GM23338 (cell line): Measurements from ENCODE around the gene IQCM. TPM values are rescaled to one million over a fixed set of nuclear protein-coding genes. Genes with fewer than 3 reads are reported as not detected.

ENCODE experiments used
- ATAC-seq: fragments of 200-7000 bp; cut with Tn5 transposase; 3 replicates; pipeline ENCODE4 v1.9.1; 2020
- DNase-seq: peaks from one replicate; pipeline ENCODE4 v3.0.0-alpha.2; 2015; ENCODE audit warnings: low spot score
- H2AFZ ChIP-seq: fragments of 200-600 bp; sonication (generic); 2 replicates; pipeline ENCODE4 v1.8.0; 2016; ENCODE audit warnings: antibody characterized with exemption, mild to moderate bottlenecking, moderate library complexity
- H3F3A ChIP-seq: fragments of 200-600 bp; sonication (generic); replicated peaks from 2 replicates; pipeline ENCODE4 v1.8.0; 2017; ENCODE audit warnings: antibody characterized with exemption, mixed run types, low read depth
- H3K27ac ChIP-seq: fragments of 200-600 bp; sonication (generic); 2 replicates; pipeline ENCODE4 v1.6.1; 2016; ENCODE audit warnings: low read depth
- H3K27me3 ChIP-seq: fragments of 200-600 bp; sonication (generic); 2 replicates; pipeline ENCODE4 v1.8.0; 2016; ENCODE audit warnings: mild to moderate bottlenecking, mixed run types, moderate library complexity; ENCODE audit not compliant: insufficient read depth
- H3K36me3 ChIP-seq: fragments of 200-600 bp; sonication (generic); 2 replicates; pipeline ENCODE4 v1.8.0; 2016; ENCODE audit warnings: mild to moderate bottlenecking; ENCODE audit not compliant: insufficient read depth
- H3K4me1 ChIP-seq: fragments of 200-600 bp; sonication (generic); 2 replicates; pipeline ENCODE4 v1.8.0; 2016; ENCODE audit warnings: mild to moderate bottlenecking, moderate library complexity; ENCODE audit not compliant: insufficient read depth
- H3K4me2 ChIP-seq: fragments of 200-600 bp; sonication (generic); 2 replicates; pipeline ENCODE4 v1.7.1; 2017; ENCODE audit warnings: mixed run types
- H3K4me3 ChIP-seq: fragments of 200-600 bp; sonication (generic); 2 replicates; pipeline ENCODE4 v1.6.1; 2016; ENCODE audit warnings: mixed run types
- H3K79me2 ChIP-seq: fragments of 200-600 bp; sonication (generic); replicated peaks from 2 replicates; pipeline ENCODE4 v1.8.0; 2017; ENCODE audit warnings: mild to moderate bottlenecking; ENCODE audit not compliant: insufficient read depth
- H3K9me2 ChIP-seq: fragments of 200-600 bp; sonication (generic); 2 replicates; pipeline ENCODE4 v1.8.0; 2017; ENCODE audit not compliant: insufficient read depth
- H4K20me1 ChIP-seq: fragments of 200-600 bp; sonication (generic); replicated peaks from 2 replicates; pipeline ENCODE4 v1.8.0; 2017; ENCODE audit warnings: mild to moderate bottlenecking; ENCODE audit not compliant: insufficient read depth
- H3K27ac Mint-ChIP-seq: 2 replicates; pipeline ENCODE4 v1.8.0; 2020; ENCODE audit warnings: inconsistent platforms, mild to moderate bottlenecking, moderate library complexity, mixed read lengths
- H3K27me3 Mint-ChIP-seq: 3 replicates; pipeline ENCODE4 v1.8.0; 2022; ENCODE audit warnings: low read depth, mild to moderate bottlenecking, moderate library complexity, mixed read lengths, inconsistent platforms; ENCODE audit not compliant: insufficient read depth, poor library complexity
- H3K36me3 Mint-ChIP-seq: 3 replicates; pipeline ENCODE4 v1.8.0; 2021; ENCODE audit warnings: low read depth, mild to moderate bottlenecking, inconsistent platforms, moderate library complexity, mixed read lengths
- H3K4me1 Mint-ChIP-seq: 3 replicates; pipeline ENCODE4 v1.8.0; 2020; ENCODE audit warnings: mild to moderate bottlenecking, inconsistent platforms, mixed read lengths
- H3K4me3 Mint-ChIP-seq: 3 replicates; pipeline ENCODE4 v1.8.0; 2021; ENCODE audit warnings: moderate library complexity, mild to moderate bottlenecking, inconsistent platforms, mixed read lengths
- H3K9me3 Mint-ChIP-seq: 3 replicates; pipeline ENCODE4 v1.8.0; 2020; ENCODE audit warnings: moderate library complexity, mild to moderate bottlenecking, inconsistent platforms, mixed read lengths
- CREB1 ChIP-seq: fragments of 250-450 bp; sonication (Bioruptor Pico); IDR thresholded peaks from 2 replicates; pipeline ENCODE4 v1.5.0; 2020; ENCODE audit warnings: low read depth, mild to moderate bottlenecking, moderate library complexity
- EZH2 ChIP-seq: fragments of 200-600 bp; sonication (generic); IDR thresholded peaks from one replicate; pipeline ENCODE4 v1.8.0; 2017; ENCODE audit warnings: antibody characterized with exemption, mild to moderate bottlenecking, low read depth; ENCODE audit not compliant: unreplicated experiment
- EZH2phosphoT487 ChIP-seq: fragments of 200-600 bp; sonication (generic); IDR thresholded peaks from one replicate; pipeline ENCODE4 v1.8.1; 2018; ENCODE audit warnings: antibody characterized with exemption; ENCODE audit not compliant: unreplicated experiment
- JUNB ChIP-seq: IDR thresholded peaks from one replicate; pipeline ENCODE4 v1.6.1; 2016; ENCODE audit warnings: antibody characterized with exemption; ENCODE audit not compliant: unreplicated experiment
- NANOG ChIP-seq: IDR thresholded peaks from 2 replicates; pipeline ENCODE4 v1.6.1; 2016; ENCODE audit warnings: antibody characterized with exemption, borderline replicate concordance
- POLR2AphosphoS5 ChIP-seq: IDR thresholded peaks from 2 replicates; pipeline ENCODE4 v1.6.1; 2016; ENCODE audit warnings: antibody characterized with exemption, low read depth
- STAT1 ChIP-seq: IDR thresholded peaks from one replicate; pipeline ENCODE4 v1.6.1; 2016; ENCODE audit warnings: antibody characterized with exemption; ENCODE audit not compliant: unreplicated experiment
- ZNF114 ChIP-seq: fragments of 250-450 bp; sonication (Bioruptor Pico); IDR thresholded peaks from 2 replicates; pipeline ENCODE4 v1.5.0; 2020; ENCODE audit warnings: mild to moderate bottlenecking, moderate library complexity
- ZNF331 ChIP-seq: fragments of 250-450 bp; sonication (Bioruptor Pico); IDR thresholded peaks from 2 replicates; pipeline ENCODE4 v1.5.0; 2020; ENCODE audit warnings: low read depth, mild to moderate bottlenecking, moderate library complexity
- ZNF462 ChIP-seq: fragments of 250-450 bp; sonication (Bioruptor Pico); IDR thresholded peaks from 2 replicates; pipeline ENCODE4 v1.5.0; 2020; ENCODE audit warnings: mild to moderate bottlenecking, moderate library complexity
- polyA plus RNA-seq: library from polyadenylated mRNA; unstranded; fragments of >200 nt; fragmentation: Nextera tagmentation; extraction: Ambion mirVana; gene quantifications from 2 replicates; pipeline ENCODE4 v1.2.1, GENCODE V29; 2016
- total RNA-seq: library from RNA; depleted of rRNA; stranded (reverse); fragments of >200 nt; shearing (Covaris generic); gene quantifications from 2 replicates; pipeline ENCODE4 v1.2.3, GENCODE V29; 2014
- TF ChIP-seq, protein P1 (sequence below): IDR thresholded peaks from 2 replicates; pipeline ENCODE4 v1.6.1; 2016; ENCODE audit warnings: antibody characterized with exemption
- TF ChIP-seq, protein P2 (sequence below): IDR thresholded peaks from one replicate; pipeline ENCODE4 v1.6.1; 2018; ENCODE audit warnings: antibody characterized with exemption; ENCODE audit not compliant: unreplicated experiment
- TF ChIP-seq, protein P3 (sequence below), 2 experiments: fragments of 200-600 bp in 1 of 2; sonication (generic) in 1 of 2; conservative IDR thresholded peaks; 2 replicates each; pipeline versions ENCODE4 v1.5.1 to v1.6.1; 2016 to 2017; ENCODE audit warnings: antibody characterized with exemption in 2 of 2, low read depth in 2 of 2, mild to moderate bottlenecking in 2 of 2, moderate library complexity in 1 of 2

Gene IQCM
- total and polyA plus RNA-seq, 2 experiments from 2014 or later: not detected

- no peaks in the 10 kb centered on the region for H3K4me1 ChIP-seq
- Mint-ChIP-seq H3K4me3 (no peak overlapping the region), H3K27me3 (no peaks in the 10 kb centered on the region), H3K36me3 (no peaks in the 10 kb centered on the region), H3K9me3 (no peaks in the 10 kb centered on the region), H3K4me1 (peaks cover 5% of the 10 kb centered on the region; the same call in 2 of the 3 replicates), H3K27ac (no peak overlapping the region)
- H3K27me3 ChIP-seq: no peaks in the 10 kb centered on the region
- no peaks in the 10 kb centered on the region for H4K20me1 ChIP-seq
- no peak overlapping the region for H3K27ac ChIP-seq
- H3F3A ChIP-seq: no peaks in the 10 kb centered on the region
- H3K36me3 ChIP-seq: no peaks in the 10 kb centered on the region
- no peak for TF ChIP-seq ZNF462 (CRISPR knock-in tag)
- TF ChIP-seq ZNF114 (CRISPR knock-in tag): no peak
- TF ChIP-seq EZH2phosphoT487: no peak
- no peak for TF ChIP-seq POLR2AphosphoS5
- no peak for TF ChIP-seq STAT1
- TF ChIP-seq, protein P1, sequence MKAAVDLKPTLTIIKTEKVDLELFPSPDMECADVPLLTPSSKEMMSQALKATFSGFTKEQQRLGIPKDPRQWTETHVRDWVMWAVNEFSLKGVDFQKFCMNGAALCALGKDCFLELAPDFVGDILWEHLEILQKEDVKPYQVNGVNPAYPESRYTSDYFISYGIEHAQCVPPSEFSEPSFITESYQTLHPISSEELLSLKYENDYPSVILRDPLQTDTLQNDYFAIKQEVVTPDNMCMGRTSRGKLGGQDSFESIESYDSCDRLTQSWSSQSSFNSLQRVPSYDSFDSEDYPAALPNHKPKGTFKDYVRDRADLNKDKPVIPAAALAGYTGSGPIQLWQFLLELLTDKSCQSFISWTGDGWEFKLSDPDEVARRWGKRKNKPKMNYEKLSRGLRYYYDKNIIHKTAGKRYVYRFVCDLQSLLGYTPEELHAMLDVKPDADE: no peak
- TF ChIP-seq NANOG: no peak
- TF ChIP-seq ZNF331: no peak
- TF ChIP-seq, protein P2, sequence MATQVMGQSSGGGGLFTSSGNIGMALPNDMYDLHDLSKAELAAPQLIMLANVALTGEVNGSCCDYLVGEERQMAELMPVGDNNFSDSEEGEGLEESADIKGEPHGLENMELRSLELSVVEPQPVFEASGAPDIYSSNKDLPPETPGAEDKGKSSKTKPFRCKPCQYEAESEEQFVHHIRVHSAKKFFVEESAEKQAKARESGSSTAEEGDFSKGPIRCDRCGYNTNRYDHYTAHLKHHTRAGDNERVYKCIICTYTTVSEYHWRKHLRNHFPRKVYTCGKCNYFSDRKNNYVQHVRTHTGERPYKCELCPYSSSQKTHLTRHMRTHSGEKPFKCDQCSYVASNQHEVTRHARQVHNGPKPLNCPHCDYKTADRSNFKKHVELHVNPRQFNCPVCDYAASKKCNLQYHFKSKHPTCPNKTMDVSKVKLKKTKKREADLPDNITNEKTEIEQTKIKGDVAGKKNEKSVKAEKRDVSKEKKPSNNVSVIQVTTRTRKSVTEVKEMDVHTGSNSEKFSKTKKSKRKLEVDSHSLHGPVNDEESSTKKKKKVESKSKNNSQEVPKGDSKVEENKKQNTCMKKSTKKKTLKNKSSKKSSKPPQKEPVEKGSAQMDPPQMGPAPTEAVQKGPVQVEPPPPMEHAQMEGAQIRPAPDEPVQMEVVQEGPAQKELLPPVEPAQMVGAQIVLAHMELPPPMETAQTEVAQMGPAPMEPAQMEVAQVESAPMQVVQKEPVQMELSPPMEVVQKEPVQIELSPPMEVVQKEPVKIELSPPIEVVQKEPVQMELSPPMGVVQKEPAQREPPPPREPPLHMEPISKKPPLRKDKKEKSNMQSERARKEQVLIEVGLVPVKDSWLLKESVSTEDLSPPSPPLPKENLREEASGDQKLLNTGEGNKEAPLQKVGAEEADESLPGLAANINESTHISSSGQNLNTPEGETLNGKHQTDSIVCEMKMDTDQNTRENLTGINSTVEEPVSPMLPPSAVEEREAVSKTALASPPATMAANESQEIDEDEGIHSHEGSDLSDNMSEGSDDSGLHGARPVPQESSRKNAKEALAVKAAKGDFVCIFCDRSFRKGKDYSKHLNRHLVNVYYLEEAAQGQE: no peak
- TF ChIP-seq, protein P3, sequence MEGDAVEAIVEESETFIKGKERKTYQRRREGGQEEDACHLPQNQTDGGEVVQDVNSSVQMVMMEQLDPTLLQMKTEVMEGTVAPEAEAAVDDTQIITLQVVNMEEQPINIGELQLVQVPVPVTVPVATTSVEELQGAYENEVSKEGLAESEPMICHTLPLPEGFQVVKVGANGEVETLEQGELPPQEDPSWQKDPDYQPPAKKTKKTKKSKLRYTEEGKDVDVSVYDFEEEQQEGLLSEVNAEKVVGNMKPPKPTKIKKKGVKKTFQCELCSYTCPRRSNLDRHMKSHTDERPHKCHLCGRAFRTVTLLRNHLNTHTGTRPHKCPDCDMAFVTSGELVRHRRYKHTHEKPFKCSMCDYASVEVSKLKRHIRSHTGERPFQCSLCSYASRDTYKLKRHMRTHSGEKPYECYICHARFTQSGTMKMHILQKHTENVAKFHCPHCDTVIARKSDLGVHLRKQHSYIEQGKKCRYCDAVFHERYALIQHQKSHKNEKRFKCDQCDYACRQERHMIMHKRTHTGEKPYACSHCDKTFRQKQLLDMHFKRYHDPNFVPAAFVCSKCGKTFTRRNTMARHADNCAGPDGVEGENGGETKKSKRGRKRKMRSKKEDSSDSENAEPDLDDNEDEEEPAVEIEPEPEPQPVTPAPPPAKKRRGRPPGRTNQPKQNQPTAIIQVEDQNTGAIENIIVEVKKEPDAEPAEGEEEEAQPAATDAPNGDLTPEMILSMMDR (conservative IDR thresholded peaks at IDR 0.05; ENCODE audit: low read depth in 2 of 2): no peak
- TF ChIP-seq JUNB: no peak
- no peak for TF ChIP-seq CREB1 (CRISPR knock-in tag)
- no peak for TF ChIP-seq EZH2
- no peak overlapping the region for H3K4me2 ChIP-seq
- no peak for ATAC-seq
- DNase-seq: no peak
- H3K9me2 ChIP-seq: no peaks in the 10 kb centered on the region
- no peaks in the 10 kb centered on the region for H3K79me2 ChIP-seq
- H3K4me3 ChIP-seq: no peak overlapping the region
- no peak overlapping the region for H2AFZ ChIP-seq
Measured at GRCh38 chr4:149634368-149634767, 181.3 kb downstream of the IQCM start.
